ENCODE measurements around the gene BRMS1L.

GRCh38 chr14:35779368-35779767 lies 46.8 kb upstream of the BRMS1L start:
- TF ChIP-seq, protein P1, sequence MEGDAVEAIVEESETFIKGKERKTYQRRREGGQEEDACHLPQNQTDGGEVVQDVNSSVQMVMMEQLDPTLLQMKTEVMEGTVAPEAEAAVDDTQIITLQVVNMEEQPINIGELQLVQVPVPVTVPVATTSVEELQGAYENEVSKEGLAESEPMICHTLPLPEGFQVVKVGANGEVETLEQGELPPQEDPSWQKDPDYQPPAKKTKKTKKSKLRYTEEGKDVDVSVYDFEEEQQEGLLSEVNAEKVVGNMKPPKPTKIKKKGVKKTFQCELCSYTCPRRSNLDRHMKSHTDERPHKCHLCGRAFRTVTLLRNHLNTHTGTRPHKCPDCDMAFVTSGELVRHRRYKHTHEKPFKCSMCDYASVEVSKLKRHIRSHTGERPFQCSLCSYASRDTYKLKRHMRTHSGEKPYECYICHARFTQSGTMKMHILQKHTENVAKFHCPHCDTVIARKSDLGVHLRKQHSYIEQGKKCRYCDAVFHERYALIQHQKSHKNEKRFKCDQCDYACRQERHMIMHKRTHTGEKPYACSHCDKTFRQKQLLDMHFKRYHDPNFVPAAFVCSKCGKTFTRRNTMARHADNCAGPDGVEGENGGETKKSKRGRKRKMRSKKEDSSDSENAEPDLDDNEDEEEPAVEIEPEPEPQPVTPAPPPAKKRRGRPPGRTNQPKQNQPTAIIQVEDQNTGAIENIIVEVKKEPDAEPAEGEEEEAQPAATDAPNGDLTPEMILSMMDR (IDR thresholded peaks at IDR 0.05): no peak
- TF ChIP-seq ZFX (IDR thresholded peaks at IDR 0.05; ENCODE audit: borderline replicate concordance): no peak
